Ovary (tissue), 9 donors: ENCODE data around the gene HHAT. TPM values are rescaled to one million over a fixed set of nuclear protein-coding genes. Genes with fewer than 3 reads are reported as not detected.

Experiments
- DNase-seq, 5 donors: peaks; one replicate each; pipeline ENCODE4 v3.0.0-alpha.2; 2019 to 2020
- H3K27ac ChIP-seq, 2 donors: fragments of 200-600 bp; one replicate each; pipeline versions ENCODE4 v1.5.1 to v1.8.0; 2019 to 2022
- H3K27me3 ChIP-seq: fragments of 200-600 bp; one replicate; pipeline ENCODE4 v1.8.0; 2022
- H3K36me3 ChIP-seq: fragments of 200-600 bp; sonication (generic); one replicate; pipeline ENCODE4 v1.5.1; 2019
- H3K4me1 ChIP-seq: one replicate; pipeline ENCODE4 v1.8.1; 2013; ENCODE audit warnings: mild to moderate bottlenecking, moderate library complexity; ENCODE audit not compliant: insufficient read depth
- H3K4me3 ChIP-seq: fragments of 200-600 bp; sonication (generic); one replicate; pipeline ENCODE4 v1.5.1; 2017
- H3K9me3 ChIP-seq, 2 donors: fragments of 200-600 bp in 1 of 2; sonication (generic) in 1 of 2; one replicate each; pipeline versions ENCODE4 v1.5.1 to v1.8.1; 2013 to 2019; ENCODE audit warnings: mild to moderate bottlenecking in 1 of 2, moderate library complexity in 1 of 2
- EP300 ChIP-seq: sonication (generic); formaldehyde crosslinking; IDR thresholded peaks from one replicate; pipeline ENCODE4 v1.6.1; 2017; ENCODE audit warnings: antibody characterized with exemption
- POLR2A ChIP-seq: fragments of 450-650 bp; IDR thresholded peaks from one replicate; pipeline ENCODE4 v1.6.1; 2017; ENCODE audit warnings: antibody characterized with exemption, mild to moderate bottlenecking, moderate library complexity
- WGBS, 3 donors: extraction: QIAGEN DNeasy Blood & Tissue Kit in 1 of 3; methylation state at CpG; one replicate each; pipeline versions ENCODE4 v1.1.5 to v1.1.7; 2013 to 2017; 5-methylcytosine and 5-hydroxymethylcytosine counted together
- intact Hi-C, 4 donors: fragments of 100-400 bp; cut with DNase I; formaldehyde crosslinking; loops; one replicate each; pipeline versions ENCODE4 v1.11.0 to v1.15.1; 2022 to 2023
- polyA plus RNA-seq, 2 donors: library from polyadenylated mRNA; stranded (reverse); fragments of 200-250 nt in 1 of 2; fragments of 350-450 nt in 1 of 2; fragmentation: Illumina TruSeq in 1 of 2; extraction: RNeasy Lipid Tissue Mini Kit (QIAGEN cat#74804) in 1 of 2; gene quantifications; one replicate each; pipeline ENCODE4 v1.2.3, GENCODE V29; 2013 to 2014
- total RNA-seq, 7 donors: library from RNA; depleted of rRNA in 2 of 7; stranded (reverse); fragments of >200 nt in 2 of 7; fragmentation: NEBNext Ultra II Directional in 3 of 7; extraction: Animal tissue kit (Norgen Biotek cat#: 25700) in 3 of 7; gene quantifications; one replicate each; pipeline versions ENCODE4 v1.1.0 to v1.2.4, GENCODE V29; 2016 to 2023
- TF ChIP-seq, protein P1 (sequence below), 3 donors: fragments of 450-650 bp in 2 of 3; fragments of 200-600 bp in 1 of 3; IDR thresholded peaks; one replicate each; pipeline versions ENCODE4 v1.5.1 to v1.8.0; 2016 to 2022; ENCODE audit warnings: antibody characterized with exemption in 3 of 3, mild to moderate bottlenecking in 1 of 3
- donor health status: DM: no; HTN: no; CAD: no; lungs with moderate emphysema.
- donor health status: DM: no; HTN: no; CAD: no.
- donor health status: Bipolar disorder and iron deficiency.
- donor health status: DM: yes; HTN: yes; CAD: no.
- donor health status: DM: no; HTN: no; CAD: no.
- donor health status: DM: yes; HTN: yes; CAD: no.

Gene HHAT
- total and polyA plus RNA-seq, 9 donors = 2.1 to 10.5 (median 4.1) TPM

DNA sequence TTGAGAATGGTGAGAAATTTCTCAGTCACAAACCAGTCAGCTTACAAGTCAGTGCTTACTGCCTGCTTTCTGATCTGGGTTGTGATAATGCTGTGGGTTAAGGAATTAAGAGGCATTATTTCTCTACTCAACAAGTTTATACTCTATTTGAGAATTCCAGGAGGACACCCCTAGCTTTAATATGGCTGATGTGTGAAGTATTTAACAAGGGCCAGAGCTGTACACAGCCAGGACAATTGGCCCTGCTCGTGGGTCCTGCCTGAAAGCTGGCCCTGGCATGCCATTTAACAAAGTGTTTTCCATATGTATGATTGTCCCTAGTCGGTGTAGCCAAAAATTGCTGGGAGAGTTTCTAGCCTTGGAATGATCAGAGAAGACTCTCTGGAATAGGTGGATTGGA lies 43.2 kb downstream of the HHAT start:
- no peak for DNase-seq
- no peak overlapping the region for H3K27ac ChIP-seq
- H3K36me3 ChIP-seq = no peaks in the 10 kb centered on the region
- H3K4me1 ChIP-seq = no peaks in the 10 kb centered on the region
- H3K27me3 ChIP-seq = no peaks in the 10 kb centered on the region
- 66 to 71% (median 71%) methylated on average over 2 of the region's 2 CpGs for WGBS, 3 donors
- H3K4me3 ChIP-seq = no peak overlapping the region
- H3K9me3 ChIP-seq = no peaks in the 10 kb centered on the region
- intact Hi-C loops = no loop called here
- no peak for TF ChIP-seq POLR2A
- TF ChIP-seq EP300 = no peak
- TF ChIP-seq, protein P1, sequence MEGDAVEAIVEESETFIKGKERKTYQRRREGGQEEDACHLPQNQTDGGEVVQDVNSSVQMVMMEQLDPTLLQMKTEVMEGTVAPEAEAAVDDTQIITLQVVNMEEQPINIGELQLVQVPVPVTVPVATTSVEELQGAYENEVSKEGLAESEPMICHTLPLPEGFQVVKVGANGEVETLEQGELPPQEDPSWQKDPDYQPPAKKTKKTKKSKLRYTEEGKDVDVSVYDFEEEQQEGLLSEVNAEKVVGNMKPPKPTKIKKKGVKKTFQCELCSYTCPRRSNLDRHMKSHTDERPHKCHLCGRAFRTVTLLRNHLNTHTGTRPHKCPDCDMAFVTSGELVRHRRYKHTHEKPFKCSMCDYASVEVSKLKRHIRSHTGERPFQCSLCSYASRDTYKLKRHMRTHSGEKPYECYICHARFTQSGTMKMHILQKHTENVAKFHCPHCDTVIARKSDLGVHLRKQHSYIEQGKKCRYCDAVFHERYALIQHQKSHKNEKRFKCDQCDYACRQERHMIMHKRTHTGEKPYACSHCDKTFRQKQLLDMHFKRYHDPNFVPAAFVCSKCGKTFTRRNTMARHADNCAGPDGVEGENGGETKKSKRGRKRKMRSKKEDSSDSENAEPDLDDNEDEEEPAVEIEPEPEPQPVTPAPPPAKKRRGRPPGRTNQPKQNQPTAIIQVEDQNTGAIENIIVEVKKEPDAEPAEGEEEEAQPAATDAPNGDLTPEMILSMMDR (IDR thresholded peaks at IDR 0.05) = no peak

DNA sequence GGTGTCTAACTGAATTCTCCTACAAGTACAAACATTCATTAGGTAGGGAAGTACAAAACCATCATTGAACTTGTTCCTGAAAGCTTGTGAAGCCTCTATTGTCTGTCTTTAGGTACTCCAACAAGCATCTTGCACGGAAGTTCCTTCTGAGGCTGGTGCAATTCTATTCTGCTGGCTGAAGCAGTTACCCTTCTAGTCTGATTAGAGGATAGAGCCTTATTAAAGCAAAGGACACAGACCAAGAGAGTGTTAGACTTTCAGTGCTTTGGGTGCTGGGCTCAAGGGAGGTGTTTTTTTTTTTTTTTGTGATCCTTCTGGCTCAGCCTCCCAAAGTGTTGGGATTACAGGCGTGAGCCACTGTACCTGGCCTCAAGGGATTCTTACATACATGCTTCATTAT lies 43.8 kb downstream of the HHAT start:
- H3K36me3 ChIP-seq = no peaks in the 10 kb centered on the region
- WGBS, 3 donors = 96 to 100% (median 100%) methylated on average over 2 of the region's 2 CpGs
- DNase-seq = no peak
- no peak overlapping the region for H3K4me3 ChIP-seq
- no peak overlapping the region for H3K27ac ChIP-seq
- no peaks in the 10 kb centered on the region for H3K4me1 ChIP-seq
- intact Hi-C loops = no loop called here
- TF ChIP-seq EP300 (no peak), POLR2A (no peak)
- TF ChIP-seq, protein P1 (IDR thresholded peaks at IDR 0.05) = no peak
- no peaks in the 10 kb centered on the region for H3K9me3 ChIP-seq
- H3K27me3 ChIP-seq = no peaks in the 10 kb centered on the region

DNA sequence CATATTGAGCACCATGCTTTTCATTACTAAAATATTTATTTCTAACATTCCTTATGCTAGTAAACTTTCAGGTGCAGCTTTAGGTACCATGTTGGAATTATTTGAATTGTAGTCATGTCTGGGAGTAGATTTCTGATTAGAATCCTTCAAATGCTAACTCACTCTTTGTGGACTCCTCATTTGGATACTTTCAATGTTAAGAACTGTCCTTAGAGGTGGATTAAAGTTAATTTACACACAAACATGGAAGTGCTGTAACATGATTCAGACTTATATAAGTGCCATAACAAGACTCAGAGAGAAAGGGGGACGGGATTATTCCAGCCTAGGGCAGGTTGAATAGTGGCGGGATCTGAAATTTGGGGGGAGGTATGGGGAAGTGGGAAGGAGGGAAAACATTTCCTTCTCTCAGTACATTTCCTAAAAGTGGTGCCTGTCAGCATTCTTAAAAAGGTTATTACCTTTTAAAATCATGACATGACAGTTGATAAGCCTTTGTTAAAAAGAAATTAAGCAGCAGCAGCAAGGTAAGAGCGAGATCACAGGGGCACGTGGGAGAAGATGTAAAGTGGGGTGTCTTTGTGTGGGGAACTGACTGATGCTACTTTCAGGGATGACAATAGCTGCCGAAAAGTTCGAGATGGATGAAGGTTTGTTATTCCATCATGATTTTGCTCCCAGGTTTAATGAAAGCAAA lies 44.4 kb downstream of the HHAT start:
- TF ChIP-seq EP300 = no peak
- no peak for TF ChIP-seq POLR2A
- TF ChIP-seq, protein P1 (IDR thresholded peaks at IDR 0.05) = no peak
- no peak overlapping the region for H3K27ac ChIP-seq
- no peak overlapping the region for H3K4me3 ChIP-seq
- intact Hi-C loops = no loop called here
- H3K4me1 ChIP-seq = no peaks in the 10 kb centered on the region
- DNase-seq = no peak
- H3K9me3 ChIP-seq = no peaks in the 10 kb centered on the region
- WGBS, 3 donors = 83 to 87% (median 86%) methylated on average over 6 of the region's 6 CpGs
- no peaks in the 10 kb centered on the region for H3K27me3 ChIP-seq
- H3K36me3 ChIP-seq = no peaks in the 10 kb centered on the region

DNA sequence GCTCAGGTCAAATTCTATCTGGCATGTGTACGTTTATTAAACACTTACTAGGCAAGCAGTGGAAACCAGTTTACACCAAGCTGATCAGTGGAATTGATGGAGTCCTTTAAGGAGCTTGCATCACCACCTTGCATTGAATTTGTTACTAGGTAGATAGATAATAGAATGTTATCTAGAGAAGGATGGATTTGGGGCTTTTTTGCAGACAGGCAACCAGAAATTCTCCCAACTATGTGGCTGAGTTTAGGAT lies 44.9 kb downstream of the HHAT start:
- Histone ChIP-seq H3K4me1 (no peaks in the 10 kb centered on the region), H3K27me3 (no peaks in the 10 kb centered on the region), H3K36me3 (no peaks in the 10 kb centered on the region), H3K27ac (no peak overlapping the region), H3K4me3 (no peak overlapping the region), H3K9me3 (no peaks in the 10 kb centered on the region)
- no peak for TF ChIP-seq POLR2A
- TF ChIP-seq EP300 = no peak
- TF ChIP-seq, protein P1 (IDR thresholded peaks at IDR 0.05) = no peak
- intact Hi-C loops = no loop called here
- DNase-seq = no peak
- 77 to 95% (median 90%) methylated on average over 1 of the region's 1 CpG for WGBS, 3 donors
